Stimulated activated CD4-positive, alpha-beta T cell treated with anti-CD3 and anti-CD28 coated beads, Interleukin-12 subunit alpha, Interleukin-12 subunit beta, amount 100 ng/mL, for 48 hours (primary cell): ENCODE data around the gene NRN1L.
A peak's percentile ranks its signal among the peaks of the same experiment; 100 is the strongest.

ENCODE experiments used
- DNase-seq, 3 donors: peaks; one replicate each; pipeline ENCODE4 v3.0.0-alpha.2; 2020; ENCODE audit warnings: low read depth in 2 of 3, low spot score in 1 of 3

NRN1L gene

GRCh38 chr16:67915831-67916723 is 31.4 kb downstream of the NRN1L start:
- no peak for DNase-seq

- DNase-seq = no peak
These were observed 32.6 kb downstream of the NRN1L start for GRCh38 chr16:67917140-67917851.

- DNase-seq = peak; percentile 40 to 55 (median 50)
These were observed 33.2 kb downstream of the NRN1L start for GRCh38 chr16:67917852-67918236.

DNA sequence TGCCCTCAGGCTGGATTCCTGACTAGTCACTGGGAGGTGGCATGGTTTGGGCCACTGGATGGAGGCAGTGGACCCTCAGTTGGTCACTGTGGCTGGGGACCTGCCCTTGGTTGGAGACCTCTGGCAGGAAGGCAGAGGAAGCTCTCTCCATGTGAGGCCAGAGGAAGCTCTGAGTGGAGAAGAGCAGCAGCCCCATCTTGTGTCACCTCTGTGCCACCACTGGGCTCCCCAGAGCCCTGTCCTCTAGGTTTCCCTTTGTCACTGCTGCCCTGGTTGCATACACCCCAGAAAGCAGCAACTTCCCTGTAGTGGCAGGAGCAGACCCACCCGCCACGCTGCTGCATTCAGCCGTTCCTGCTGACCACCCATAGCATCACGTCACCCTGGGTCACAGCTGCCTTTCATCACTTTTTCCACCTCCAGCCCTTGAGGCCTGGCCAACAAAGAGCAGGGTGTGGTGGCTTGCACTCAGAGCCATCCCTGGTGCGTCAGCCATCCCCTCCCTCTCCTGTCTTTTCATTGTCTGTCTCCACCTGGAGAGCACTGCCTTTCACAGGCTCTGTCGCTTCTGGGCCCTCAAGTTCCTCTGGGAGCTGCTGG is 35.0 kb downstream of the NRN1L start:
- no peak for DNase-seq

DNA sequence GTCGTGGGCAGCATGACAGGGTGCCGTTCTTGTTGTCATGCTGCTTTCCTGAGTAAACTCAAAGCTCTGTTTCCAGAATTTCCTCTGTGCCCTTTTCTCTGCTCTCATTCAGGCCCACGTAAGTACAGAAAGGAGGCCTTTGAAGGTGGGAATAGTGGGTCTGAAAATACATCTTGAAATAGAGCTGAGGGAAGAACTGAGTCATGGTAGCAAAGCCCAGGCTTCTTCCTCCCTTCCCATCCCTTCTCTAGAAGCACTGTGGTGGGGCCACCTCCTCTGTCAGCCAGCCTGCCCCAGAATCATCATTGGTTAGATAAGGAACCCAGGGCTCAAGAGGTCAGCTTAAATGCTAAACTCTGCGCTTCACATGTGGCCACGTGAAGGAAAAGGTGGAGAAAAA is 37.5 kb downstream of the NRN1L start:
- DNase-seq = no peak

DNA sequence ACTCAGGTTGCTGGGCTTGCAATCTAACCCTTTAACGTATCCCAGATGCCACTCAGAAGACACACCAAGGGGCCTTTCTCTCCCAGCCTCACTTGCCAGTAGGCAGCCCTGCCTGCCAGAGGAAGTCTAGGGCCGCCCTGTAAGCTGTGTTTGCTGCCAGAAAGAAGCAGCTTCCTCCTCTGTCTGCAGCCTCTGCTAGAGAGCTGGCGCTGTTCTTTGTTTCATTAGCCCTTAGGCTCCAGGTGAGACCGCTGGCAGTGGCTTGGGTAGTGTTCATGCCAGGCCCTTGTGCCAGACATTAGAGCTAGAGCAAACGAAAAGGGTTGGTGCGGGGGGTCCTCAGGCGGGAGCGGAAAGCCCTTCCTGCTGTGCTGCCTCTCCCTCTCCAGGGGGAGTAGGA is 38.1 kb downstream of the NRN1L start:
- no peak for DNase-seq

- DNase-seq = no peak
These were observed 38.9 kb downstream of the NRN1L start for GRCh38 chr16:67923414-67924116.

DNA sequence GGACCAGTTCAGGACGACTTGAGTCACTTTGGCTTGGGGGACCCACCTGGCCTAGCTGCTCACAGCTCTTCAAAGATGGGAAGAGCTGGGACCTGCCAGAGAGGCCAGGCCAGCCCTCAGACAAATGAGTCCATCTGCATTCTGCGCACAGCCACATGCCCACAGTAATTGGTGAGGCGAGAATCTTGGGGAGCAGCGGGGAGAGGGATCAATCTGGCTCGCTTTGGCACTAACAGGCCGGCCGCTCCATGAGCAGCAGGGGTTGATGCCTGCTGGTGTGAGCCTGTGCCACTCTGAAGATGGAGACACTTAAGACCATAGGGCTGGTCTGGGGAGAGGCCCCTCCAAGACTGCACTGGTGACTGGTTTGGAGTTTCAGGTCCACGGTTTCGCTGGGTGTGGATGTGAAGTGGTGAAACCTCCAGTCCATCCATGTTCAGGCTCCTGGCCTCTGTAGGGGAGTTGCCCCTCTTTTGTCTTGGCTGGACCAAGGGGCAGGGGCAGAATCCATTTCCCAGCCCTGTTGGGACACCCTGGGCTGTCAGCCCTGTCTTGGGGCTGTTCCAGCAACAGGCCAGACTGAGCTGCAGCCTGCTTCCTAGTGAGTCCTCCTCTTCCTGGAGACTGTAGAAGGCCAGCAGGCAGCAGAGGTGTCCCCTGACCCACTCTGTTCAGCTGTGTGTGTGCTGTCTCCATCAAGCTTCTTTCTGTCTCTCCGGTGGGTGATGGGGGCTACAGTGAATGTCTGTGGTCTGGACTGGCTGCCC is 39.6 kb downstream of the NRN1L start:
- no peak for DNase-seq

DNA sequence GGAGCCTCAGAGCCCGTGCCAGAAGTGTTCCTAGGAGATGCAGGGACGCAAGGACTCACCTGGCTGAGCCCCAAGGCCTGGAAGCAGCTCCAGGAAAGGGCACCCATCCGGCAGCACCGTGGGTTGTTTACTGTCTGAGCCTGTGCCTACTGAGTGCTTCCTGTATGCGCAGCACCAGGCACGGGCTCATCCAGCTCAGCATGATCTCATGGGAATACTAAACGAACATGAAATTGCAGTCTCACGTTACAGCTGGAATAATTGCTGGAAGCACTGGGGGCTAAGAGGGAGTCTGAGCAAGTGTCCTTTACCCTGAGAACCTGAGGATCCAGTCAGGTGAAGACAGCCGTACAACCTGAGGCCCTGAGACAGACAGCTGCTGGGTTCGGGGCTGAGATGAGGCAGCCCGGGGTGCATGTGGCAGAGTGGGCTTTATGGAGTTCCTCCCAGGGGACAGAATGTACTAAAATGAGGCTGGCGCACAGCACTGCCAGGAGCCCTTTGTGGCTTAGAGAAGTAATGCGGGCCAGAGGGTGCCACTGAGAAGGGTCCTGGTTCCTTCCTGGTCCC is 41.6 kb downstream of the NRN1L start:
- no peak for DNase-seq

DNA sequence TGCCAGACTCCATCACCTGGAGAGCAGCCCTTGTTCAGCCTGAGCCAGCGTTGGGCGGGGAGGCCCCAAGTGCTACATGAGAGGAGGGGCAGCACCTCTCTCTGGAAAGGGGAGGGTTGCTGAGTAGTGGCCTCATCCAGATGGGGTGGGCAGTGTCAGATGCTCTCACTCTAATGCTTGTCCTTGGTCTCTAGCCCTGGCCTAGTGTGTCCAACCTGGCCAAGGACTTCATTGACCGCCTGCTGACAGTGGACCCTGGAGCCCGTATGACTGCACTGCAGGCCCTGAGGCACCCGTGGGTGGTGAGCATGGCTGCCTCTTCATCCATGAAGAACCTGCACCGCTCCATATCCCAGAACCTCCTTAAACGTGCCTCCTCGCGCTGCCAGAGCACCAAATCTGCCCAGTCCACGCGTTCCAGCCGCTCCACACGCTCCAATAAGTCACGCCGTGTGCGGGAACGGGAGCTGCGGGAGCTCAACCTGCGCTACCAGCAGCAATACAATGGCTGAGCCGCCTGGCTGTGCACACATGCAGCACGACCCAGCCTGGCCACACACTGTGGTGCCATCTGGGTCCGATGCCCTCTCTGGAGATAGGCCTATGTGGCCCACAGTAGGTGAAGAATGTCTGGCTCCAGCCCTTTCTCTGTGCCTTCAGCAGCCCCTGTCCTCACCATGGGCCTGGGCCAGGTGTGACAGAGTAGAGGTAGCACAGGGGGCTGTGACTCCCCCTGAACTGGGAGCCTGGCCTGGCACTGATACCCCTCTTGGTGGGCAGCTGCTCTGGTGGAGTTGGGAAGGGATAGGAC is 42.7 kb downstream of the NRN1L start:
- no peak for DNase-seq

DNA sequence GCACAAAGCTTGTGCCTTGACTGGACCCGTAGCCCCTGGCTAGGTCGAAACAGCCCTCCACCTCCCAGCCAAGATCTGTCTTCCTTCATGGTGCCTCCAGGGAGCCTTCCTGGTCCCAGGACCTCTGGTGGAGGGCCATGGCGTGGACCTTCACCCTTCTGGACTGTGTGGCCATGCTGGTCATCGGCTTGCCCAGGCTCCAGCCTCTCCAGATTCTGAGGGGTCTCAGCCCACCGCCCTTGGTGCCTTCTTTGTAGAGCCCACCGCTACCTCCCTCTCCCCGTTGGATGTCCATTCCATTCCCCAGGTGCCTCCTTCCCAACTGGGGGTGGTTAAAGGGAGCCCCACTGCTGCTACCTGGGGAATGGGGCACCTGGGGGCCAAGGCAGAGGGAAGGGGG is 43.5 kb downstream of the NRN1L start:
- no peak for DNase-seq

GRCh38 chr16:67928561-67929364 is 44.1 kb downstream of the NRN1L start:
- peak; percentile 58 to 80 (median 70) for DNase-seq

DNA sequence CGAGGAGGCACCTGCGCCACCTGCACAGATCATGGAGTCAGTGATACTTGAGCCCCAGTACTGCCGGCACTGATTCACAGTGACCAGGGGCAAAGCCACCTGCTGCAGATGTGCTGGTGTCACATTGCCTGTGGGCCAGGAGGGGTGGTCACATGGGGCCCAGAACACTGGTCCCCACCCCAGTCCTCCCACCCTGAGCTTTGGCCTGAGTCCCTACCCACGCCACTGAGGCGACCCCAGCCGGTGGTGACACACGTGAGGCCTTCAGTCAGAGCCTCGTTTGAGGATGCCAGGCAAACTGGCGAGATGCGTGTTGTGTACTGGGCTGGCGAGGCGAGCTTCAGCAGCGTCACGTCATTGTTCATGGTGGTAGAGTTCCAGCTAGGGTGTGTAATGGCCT is 45.5 kb downstream of the NRN1L start:
- DNase-seq = no peak

DNA sequence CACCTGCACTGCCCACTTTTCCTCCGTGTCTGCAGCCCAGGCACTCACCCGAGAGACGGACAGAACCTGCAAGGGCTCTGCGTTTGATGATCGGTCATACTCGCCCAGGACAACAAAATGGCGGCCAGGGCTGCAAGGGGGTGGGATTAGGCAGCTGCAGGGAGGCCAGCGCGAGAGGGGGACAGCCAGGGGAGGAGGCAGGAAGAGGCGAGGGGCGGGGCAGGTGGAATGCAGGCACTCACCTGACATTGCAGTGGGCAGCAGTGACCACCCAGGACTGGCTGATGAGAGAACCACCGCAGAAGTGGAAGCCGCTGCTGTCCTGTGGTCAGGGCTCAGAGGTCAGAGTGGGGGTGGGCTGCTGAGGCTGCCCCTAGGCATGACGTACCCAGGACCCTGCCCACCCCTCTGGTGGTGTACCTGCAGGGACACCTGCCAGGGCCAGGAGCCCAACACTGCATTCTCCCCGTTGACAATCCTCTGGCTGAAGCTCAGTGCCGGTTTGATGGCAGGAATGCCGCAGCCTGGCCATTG is 46.1 kb downstream of the NRN1L start:
- no peak for DNase-seq

DNA sequence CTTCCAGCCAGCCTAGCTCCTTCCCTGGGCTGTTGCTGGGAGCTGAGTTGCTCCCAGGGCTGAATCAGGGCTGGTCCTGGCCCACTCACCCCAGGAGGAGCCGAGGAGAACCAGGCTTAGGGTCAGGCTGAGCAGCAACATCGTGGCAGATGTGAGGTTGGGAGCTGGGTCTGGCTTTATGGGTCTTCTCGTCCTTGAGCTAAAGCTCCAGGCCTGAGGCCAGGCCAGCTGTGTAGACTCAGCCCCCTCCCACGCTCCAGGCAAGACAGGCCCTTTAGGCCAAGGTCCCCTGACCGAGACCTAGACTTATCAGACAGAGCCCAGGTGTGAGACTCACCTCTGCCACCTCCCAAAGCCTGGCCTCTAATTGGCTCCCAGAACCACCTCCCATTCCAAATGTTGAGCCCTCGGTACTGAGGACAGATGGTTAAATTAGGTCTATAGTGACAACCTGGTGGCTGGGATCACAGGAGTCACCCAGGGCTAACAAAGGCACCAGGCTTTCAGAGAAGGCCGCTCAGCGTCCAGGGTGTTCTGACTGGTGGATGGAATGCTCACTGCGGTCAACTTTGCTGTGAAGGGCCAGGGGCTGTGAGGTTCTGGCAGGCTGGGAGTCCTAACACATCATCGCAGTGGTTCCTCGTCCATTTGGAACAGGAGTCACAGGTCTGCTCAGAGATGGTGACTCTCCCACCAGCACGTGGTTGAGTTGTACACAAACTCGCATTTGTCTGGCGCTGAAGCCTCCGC is 47.2 kb downstream of the NRN1L start, which contains the start of gene CTRL:
Gene CTRL (minus strand): TSS at position 151 of the 750 bp plus-strand sequence. CDS start 10 bp downstream, at position 141.
- no peak for DNase-seq

DNA sequence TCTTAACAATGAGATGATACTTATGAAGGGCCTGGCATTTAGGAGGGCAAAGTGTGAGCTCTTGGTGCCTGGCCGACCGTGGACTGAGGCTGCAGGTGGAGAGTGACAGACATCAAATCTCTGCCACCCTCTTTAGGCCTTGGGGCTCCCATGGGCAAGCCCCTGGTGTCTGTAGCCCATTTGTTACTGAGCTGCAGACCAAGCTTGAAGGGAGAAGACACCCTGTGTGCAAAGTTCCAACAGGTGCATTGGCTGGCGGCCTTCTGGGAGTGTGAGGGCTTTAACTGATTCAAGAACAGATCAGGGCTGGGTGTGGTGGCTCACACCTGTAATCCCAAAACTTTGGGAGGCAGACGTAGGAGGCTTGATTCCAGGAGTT is 47.8 kb downstream of the NRN1L start:
- DNase-seq = no peak

GRCh38 chr16:67933805-67934204 is 49.1 kb downstream of the NRN1L start:
- no peak for DNase-seq
